ENCODE data around the gene SLC27A5. TPM values are rescaled to one million over a fixed set of nuclear protein-coding genes. Genes with fewer than 3 reads are reported as not detected.

The SLC27A5 gene
- total and polyA plus RNA-seq, 2 of the 13 experiments (the other 11 are each of a cell fraction or from before 2014, with no cell fraction given): 30.3 to 40.2 TPM

DNA sequence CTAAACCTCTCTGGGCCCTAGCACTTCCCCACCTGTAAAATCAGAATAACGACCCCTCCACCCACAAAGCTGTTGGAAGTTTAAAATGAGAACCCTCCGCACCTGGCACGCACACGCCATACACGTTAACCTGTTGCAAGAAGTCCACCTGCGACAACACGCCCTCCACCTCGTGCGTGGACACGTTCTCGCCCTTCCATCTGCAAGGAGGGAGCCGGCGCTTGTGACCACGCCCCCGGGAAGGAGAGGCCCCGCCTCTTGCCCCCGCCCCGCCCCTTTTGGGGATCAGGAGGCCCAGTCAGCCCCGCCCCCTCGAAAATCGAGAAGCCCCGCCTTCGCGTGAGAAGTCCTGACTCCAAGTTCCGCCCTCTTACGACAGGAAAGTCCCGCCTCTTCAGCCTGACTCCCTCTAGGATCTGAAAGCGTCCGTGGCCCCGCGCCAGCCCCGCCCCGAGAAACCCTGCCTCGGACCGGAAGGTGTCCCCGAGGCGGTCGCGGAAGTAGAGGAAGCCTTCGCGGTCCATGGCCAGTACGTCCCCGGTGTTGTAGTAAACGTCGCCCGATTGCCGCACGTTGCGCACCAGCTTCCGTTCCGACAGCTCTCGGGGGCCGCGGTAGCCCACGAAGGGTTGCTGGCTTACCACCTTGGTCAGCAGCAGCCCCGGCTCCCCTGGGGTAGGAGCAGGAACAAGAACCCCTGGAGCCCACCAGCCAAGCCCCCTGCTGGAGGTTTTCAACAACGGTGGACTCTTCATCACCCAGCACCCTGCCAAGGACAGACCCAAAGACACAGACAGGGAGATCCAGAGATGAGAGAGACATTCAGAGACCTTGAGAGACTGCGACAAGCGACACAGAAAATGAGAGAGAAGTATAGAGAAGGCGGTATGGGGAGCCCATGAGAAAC lies 12.5 kb downstream of the SLC27A5 start (continued):
- TF ChIP-seq, protein P1, sequence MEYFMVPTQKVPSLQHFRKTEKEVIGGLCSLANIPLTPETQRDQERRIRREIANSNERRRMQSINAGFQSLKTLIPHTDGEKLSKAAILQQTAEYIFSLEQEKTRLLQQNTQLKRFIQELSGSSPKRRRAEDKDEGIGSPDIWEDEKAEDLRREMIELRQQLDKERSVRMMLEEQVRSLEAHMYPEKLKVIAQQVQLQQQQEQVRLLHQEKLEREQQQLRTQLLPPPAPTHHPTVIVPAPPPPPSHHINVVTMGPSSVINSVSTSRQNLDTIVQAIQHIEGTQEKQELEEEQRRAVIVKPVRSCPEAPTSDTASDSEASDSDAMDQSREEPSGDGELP (IDR thresholded peaks at IDR 0.05; ENCODE audit: borderline replicate concordance, low read depth): peak; percentile 48; the same call in 1 of the 2 replicates
- TF ChIP-seq, protein P2, sequence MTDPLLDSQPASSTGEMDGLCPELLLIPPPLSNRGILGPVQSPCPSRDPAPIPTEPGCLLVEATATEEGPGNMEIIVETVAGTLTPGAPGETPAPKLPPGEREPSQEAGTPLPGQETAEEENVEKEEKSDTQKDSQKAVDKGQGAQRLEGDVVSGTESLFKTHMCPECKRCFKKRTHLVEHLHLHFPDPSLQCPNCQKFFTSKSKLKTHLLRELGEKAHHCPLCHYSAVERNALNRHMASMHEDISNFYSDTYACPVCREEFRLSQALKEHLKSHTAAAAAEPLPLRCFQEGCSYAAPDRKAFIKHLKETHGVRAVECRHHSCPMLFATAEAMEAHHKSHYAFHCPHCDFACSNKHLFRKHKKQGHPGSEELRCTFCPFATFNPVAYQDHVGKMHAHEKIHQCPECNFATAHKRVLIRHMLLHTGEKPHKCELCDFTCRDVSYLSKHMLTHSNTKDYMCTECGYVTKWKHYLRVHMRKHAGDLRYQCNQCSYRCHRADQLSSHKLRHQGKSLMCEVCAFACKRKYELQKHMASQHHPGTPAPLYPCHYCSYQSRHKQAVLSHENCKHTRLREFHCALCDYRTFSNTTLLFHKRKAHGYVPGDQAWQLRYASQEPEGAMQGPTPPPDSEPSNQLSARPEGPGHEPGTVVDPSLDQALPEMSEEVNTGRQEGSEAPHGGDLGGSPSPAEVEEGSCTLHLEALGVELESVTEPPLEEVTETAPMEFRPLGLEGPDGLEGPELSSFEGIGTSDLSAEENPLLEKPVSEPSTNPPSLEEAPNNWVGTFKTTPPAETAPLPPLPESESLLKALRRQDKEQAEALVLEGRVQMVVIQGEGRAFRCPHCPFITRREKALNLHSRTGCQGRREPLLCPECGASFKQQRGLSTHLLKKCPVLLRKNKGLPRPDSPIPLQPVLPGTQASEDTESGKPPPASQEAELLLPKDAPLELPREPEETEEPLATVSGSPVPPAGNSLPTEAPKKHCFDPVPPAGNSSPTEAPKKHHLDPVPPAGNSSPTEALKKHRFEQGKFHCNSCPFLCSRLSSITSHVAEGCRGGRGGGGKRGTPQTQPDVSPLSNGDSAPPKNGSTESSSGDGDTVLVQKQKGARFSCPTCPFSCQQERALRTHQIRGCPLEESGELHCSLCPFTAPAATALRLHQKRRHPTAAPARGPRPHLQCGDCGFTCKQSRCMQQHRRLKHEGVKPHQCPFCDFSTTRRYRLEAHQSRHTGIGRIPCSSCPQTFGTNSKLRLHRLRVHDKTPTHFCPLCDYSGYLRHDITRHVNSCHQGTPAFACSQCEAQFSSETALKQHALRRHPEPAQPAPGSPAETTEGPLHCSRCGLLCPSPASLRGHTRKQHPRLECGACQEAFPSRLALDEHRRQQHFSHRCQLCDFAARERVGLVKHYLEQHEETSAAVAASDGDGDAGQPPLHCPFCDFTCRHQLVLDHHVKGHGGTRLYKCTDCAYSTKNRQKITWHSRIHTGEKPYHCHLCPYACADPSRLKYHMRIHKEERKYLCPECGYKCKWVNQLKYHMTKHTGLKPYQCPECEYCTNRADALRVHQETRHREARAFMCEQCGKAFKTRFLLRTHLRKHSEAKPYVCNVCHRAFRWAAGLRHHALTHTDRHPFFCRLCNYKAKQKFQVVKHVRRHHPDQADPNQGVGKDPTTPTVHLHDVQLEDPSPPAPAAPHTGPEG (CRISPR knock-in tag; IDR thresholded peaks at IDR 0.05): no peak
- TF ChIP-seq RFX3 (CRISPR knock-in tag; IDR thresholded peaks at IDR 0.05) (peak; percentile 21; the same call in 1 of the 2 replicates), HMG20A (CRISPR knock-in tag; IDR thresholded peaks at IDR 0.05; ENCODE audit: borderline replicate concordance) (no peak; the same call in 1 of the 2 replicates), ZNF337 (CRISPR knock-in tag; IDR thresholded peaks at IDR 0.05; ENCODE audit: borderline replicate concordance, low read depth) (no peak), TCF12 (IDR thresholded peaks at IDR 0.05) (no peak), TCF12 (CRISPR knock-in tag; IDR thresholded peaks at IDR 0.05) (no peak), ZNF879 (CRISPR knock-in tag; IDR thresholded peaks at IDR 0.05) (no peak), EEA1 (CRISPR knock-in tag; IDR thresholded peaks at IDR 0.05; ENCODE audit: borderline replicate concordance) (no peak), MBD4 (IDR thresholded peaks at IDR 0.05; ENCODE audit: borderline replicate concordance, low read length) (no peak), ZNF660 (CRISPR knock-in tag; IDR thresholded peaks at IDR 0.05; ENCODE audit: borderline replicate concordance, low read depth) (no peak), SIX4 (CRISPR knock-in tag; IDR thresholded peaks at IDR 0.05) (peak; percentile 63; the same call in 1 of the 2 replicates), WIZ (CRISPR knock-in tag; IDR thresholded peaks at IDR 0.05) (no peak)
- TF ChIP-seq, protein P3, sequence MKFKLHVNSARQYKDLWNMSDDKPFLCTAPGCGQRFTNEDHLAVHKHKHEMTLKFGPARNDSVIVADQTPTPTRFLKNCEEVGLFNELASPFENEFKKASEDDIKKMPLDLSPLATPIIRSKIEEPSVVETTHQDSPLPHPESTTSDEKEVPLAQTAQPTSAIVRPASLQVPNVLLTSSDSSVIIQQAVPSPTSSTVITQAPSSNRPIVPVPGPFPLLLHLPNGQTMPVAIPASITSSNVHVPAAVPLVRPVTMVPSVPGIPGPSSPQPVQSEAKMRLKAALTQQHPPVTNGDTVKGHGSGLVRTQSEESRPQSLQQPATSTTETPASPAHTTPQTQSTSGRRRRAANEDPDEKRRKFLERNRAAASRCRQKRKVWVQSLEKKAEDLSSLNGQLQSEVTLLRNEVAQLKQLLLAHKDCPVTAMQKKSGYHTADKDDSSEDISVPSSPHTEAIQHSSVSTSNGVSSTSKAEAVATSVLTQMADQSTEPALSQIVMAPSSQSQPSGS (CRISPR knock-in tag; IDR thresholded peaks at IDR 0.05): peak; percentile 89
- TF ChIP-seq, protein P4, sequence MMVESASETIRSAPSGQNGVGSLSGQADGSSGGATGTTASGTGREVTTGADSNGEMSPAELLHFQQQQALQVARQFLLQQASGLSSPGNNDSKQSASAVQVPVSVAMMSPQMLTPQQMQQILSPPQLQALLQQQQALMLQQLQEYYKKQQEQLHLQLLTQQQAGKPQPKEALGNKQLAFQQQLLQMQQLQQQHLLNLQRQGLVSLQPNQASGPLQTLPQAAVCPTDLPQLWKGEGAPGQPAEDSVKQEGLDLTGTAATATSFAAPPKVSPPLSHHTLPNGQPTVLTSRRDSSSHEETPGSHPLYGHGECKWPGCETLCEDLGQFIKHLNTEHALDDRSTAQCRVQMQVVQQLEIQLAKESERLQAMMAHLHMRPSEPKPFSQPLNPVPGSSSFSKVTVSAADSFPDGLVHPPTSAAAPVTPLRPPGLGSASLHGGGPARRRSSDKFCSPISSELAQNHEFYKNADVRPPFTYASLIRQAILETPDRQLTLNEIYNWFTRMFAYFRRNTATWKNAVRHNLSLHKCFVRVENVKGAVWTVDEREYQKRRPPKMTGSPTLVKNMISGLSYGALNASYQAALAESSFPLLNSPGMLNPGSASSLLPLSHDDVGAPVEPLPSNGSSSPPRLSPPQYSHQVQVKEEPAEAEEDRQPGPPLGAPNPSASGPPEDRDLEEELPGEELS (CRISPR knock-in tag; IDR thresholded peaks at IDR 0.05): peak; percentile 76; the same call in 1 of the 2 replicates
- TF ChIP-seq, protein P5, sequence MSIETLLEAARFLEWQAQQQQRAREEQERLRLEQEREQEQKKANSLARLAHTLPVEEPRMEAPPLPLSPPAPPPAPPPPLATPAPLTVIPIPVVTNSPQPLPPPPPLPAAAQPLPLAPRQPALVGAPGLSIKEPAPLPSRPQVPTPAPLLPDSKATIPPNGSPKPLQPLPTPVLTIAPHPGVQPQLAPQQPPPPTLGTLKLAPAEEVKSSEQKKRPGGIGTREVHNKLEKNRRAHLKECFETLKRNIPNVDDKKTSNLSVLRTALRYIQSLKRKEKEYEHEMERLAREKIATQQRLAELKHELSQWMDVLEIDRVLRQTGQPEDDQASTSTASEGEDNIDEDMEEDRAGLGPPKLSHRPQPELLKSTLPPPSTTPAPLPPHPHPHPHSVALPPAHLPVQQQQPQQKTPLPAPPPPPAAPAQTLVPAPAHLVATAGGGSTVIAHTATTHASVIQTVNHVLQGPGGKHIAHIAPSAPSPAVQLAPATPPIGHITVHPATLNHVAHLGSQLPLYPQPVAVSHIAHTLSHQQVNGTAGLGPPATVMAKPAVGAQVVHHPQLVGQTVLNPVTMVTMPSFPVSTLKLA (IDR thresholded peaks at IDR 0.05): peak; percentile 38; the same call in 1 of the 2 replicates

Measured in HepG2 (cell line).